ENCODE results near the gene COL15A1. TPM values are rescaled to one million over a fixed set of nuclear protein-coding genes. Genes with fewer than 3 reads are reported as not detected.

Gene COL15A1
- polyA plus RNA-seq, 1 donor (not counting 4 experiments of a cell fraction or from before 2014, with no cell fraction given): not detected

GRCh38 chr9:98944734-98945074 lies 997 bp downstream of the COL15A1 start:
- Histone ChIP-seq H3K27me3 (ENCODE audit: control insufficient read depth, extremely low read depth, insufficient read depth, low read length) (peaks cover 56% of the 10 kb centered on the region), H4K20me1 (ENCODE audit: control insufficient read depth, extremely low read depth, insufficient read depth, low read length) (no peaks in the 10 kb centered on the region), H3K4me3 (ENCODE audit: control insufficient read depth in 2 of 3, extremely low read depth in 1 of 3, insufficient read depth in 2 of 3, low read depth in 1 of 3, low read length in 3 of 3) (no peak overlapping the region), H3K9me1 (ENCODE audit: control insufficient read depth, extremely low read depth, insufficient read depth, low read length) (no peaks in the 10 kb centered on the region), H3K79me2 (ENCODE audit: control insufficient read depth, insufficient read depth, low read length) (no peaks in the 10 kb centered on the region), H3K27ac (ENCODE audit: control insufficient read depth, insufficient read depth, low read length) (no peak overlapping the region), H3K4me2 (ENCODE audit: control insufficient read depth, extremely low read depth, insufficient read depth, low read depth, low read length) (no peak overlapping the region), H3K9ac (ENCODE audit: control insufficient read depth, extremely low read depth, insufficient read depth, low read length) (no peak overlapping the region), H3K4me1 (ENCODE audit: control insufficient read depth, extremely low read depth, insufficient read depth, low read length) (no peaks in the 10 kb centered on the region), H2AFZ (ENCODE audit: control insufficient read depth, low read length) (no peak overlapping the region), H3K36me3 (ENCODE audit: control insufficient read depth in 2 of 2, extremely low read depth in 1 of 2, insufficient read depth in 2 of 2, low read length in 2 of 2) (no peaks in the 10 kb centered on the region), H3K9me3 (ENCODE audit: control insufficient read depth, low read depth, low read length) (no peaks in the 10 kb centered on the region)
- TF ChIP-seq CTCF (optimal IDR thresholded peaks at IDR 0.05 in 1 of 3, IDR thresholded peaks at IDR 0.05 in 1 of 3, conservative IDR thresholded peaks at IDR 0.05 in 1 of 3; ENCODE audit: extremely low read depth in 1 of 3, insufficient read depth in 2 of 3, low read length in 3 of 3): no peak
- no peak for TF ChIP-seq EZH2 (IDR thresholded peaks at IDR 0.05; ENCODE audit: low read length)
- DNase-seq (ENCODE audit: low read depth, low spot score): no peak
- no peak for FAIRE-seq
- dilution Hi-C loops (cut with MboI; ENCODE audit: extremely low pct_ligation_motif_present, low sequenced_read_pairs): no loop called here

GRCh38 chr9:98949565-98949964 lies 5.9 kb downstream of the COL15A1 start:
- H4K20me1 ChIP-seq (ENCODE audit: control insufficient read depth, extremely low read depth, insufficient read depth, low read length): no peaks in the 10 kb centered on the region
- H3K4me2 ChIP-seq (ENCODE audit: control insufficient read depth, extremely low read depth, insufficient read depth, low read depth, low read length): no peak overlapping the region
- no peaks in the 10 kb centered on the region for H3K36me3 ChIP-seq (ENCODE audit: control insufficient read depth in 2 of 2, extremely low read depth in 1 of 2, insufficient read depth in 2 of 2, low read length in 2 of 2)
- peaks cover 26% of the 10 kb centered on the region for H3K27me3 ChIP-seq (ENCODE audit: control insufficient read depth, extremely low read depth, insufficient read depth, low read length)
- dilution Hi-C loops (cut with MboI; ENCODE audit: extremely low pct_ligation_motif_present, low sequenced_read_pairs): no loop called here
- H3K79me2 ChIP-seq (ENCODE audit: control insufficient read depth, insufficient read depth, low read length): no peaks in the 10 kb centered on the region
- H3K27ac ChIP-seq (ENCODE audit: control insufficient read depth, insufficient read depth, low read length): no peak overlapping the region
- FAIRE-seq (no peak), DNase-seq (ENCODE audit: low read depth, low spot score) (no peak)
- no peaks in the 10 kb centered on the region for H3K9me3 ChIP-seq (ENCODE audit: control insufficient read depth, low read depth, low read length)
- H3K4me3 ChIP-seq (ENCODE audit: control insufficient read depth in 2 of 3, extremely low read depth in 1 of 3, insufficient read depth in 2 of 3, low read depth in 1 of 3, low read length in 3 of 3): no peak overlapping the region
- H2AFZ ChIP-seq (ENCODE audit: control insufficient read depth, low read length): no peak overlapping the region
- TF ChIP-seq CTCF (optimal IDR thresholded peaks at IDR 0.05 in 1 of 3, IDR thresholded peaks at IDR 0.05 in 1 of 3, conservative IDR thresholded peaks at IDR 0.05 in 1 of 3; ENCODE audit: extremely low read depth in 1 of 3, insufficient read depth in 2 of 3, low read length in 3 of 3) (no peak), EZH2 (IDR thresholded peaks at IDR 0.05; ENCODE audit: low read length) (no peak)
- no peaks in the 10 kb centered on the region for H3K4me1 ChIP-seq (ENCODE audit: control insufficient read depth, extremely low read depth, insufficient read depth, low read length)
- no peak overlapping the region for H3K9ac ChIP-seq (ENCODE audit: control insufficient read depth, extremely low read depth, insufficient read depth, low read length)
- H3K9me1 ChIP-seq (ENCODE audit: control insufficient read depth, extremely low read depth, insufficient read depth, low read length): no peaks in the 10 kb centered on the region
